Breast epithelium (tissue), 4 donors: Measurements from ENCODE around the gene SHISA7. TPM values are rescaled to one million over a fixed set of nuclear protein-coding genes. Genes with fewer than 3 reads are reported as not detected.

Experiments
- DNase-seq, 2 donors: peaks; one replicate each; pipeline ENCODE4 v3.0.0-alpha.2; 2019; ENCODE audit warnings: low spot score in 2 of 2
- H3K27ac ChIP-seq, 2 donors: fragments of 200-600 bp; sonication (generic) in 1 of 2; one replicate each; pipeline ENCODE4 v1.5.1; 2016 to 2019; ENCODE audit warnings: mild to moderate bottlenecking in 1 of 2
- H3K27me3 ChIP-seq, 2 donors: fragments of 200-600 bp; sonication (generic) in 1 of 2; one replicate each; pipeline versions ENCODE4 v1.5.1 to v1.6.0; 2017 to 2019; ENCODE audit warnings: control low read depth in 1 of 2, mild to moderate bottlenecking in 1 of 2
- H3K36me3 ChIP-seq: fragments of 200-600 bp; one replicate; pipeline ENCODE4 v1.5.1; 2019
- H3K4me1 ChIP-seq, 2 donors: fragments of 200-600 bp; sonication (generic); one replicate each; pipeline ENCODE4 v1.5.1; 2016 to 2019; ENCODE audit warnings: control low read depth in 1 of 2
- H3K4me3 ChIP-seq, 3 donors: fragments of 200-600 bp; sonication (generic); 1 replicate in 2 of 3; 2 replicates in 1 of 3; pipeline ENCODE4 v1.5.1; 2016 to 2019; ENCODE audit warnings: mild to moderate bottlenecking in 3 of 3, moderate library complexity in 2 of 3
- H3K9me3 ChIP-seq, 2 donors: fragments of 200-600 bp; sonication (generic) in 1 of 2; one replicate each; pipeline ENCODE4 v1.5.1; 2016 to 2019; ENCODE audit warnings: control low read depth in 1 of 2
- CTCF ChIP-seq, 3 donors: fragments of 450-650 bp; IDR thresholded peaks; one replicate each; pipeline ENCODE4 v1.5.1; 2016 to 2017; ENCODE audit warnings: antibody characterized with exemption in 3 of 3, mild to moderate bottlenecking in 3 of 3, moderate library complexity in 3 of 3
- POLR2A ChIP-seq: fragments of 450-650 bp; IDR thresholded peaks from one replicate; pipeline ENCODE4 v1.6.1; 2016; ENCODE audit warnings: antibody characterized with exemption, mild to moderate bottlenecking, moderate library complexity
- POLR2AphosphoS5 ChIP-seq, 3 donors: sonication (generic); formaldehyde crosslinking; IDR thresholded peaks; one replicate each; pipeline ENCODE4 v1.6.1; 2017; ENCODE audit warnings: antibody characterized with exemption in 3 of 3
- intact Hi-C: fragments of 100-400 bp; cut with DNase I; formaldehyde crosslinking; loops from one replicate; pipeline ENCODE4 v1.15.1; 2023; ENCODE audit warnings: low total_unique reads
- total RNA-seq, 3 donors: library from RNA; depleted of rRNA; stranded (reverse); fragments of >200 nt; gene quantifications; one replicate each; pipeline ENCODE4 v1.1.0, GENCODE V29; 2016

Gene SHISA7
- total RNA-seq, 3 donors from 2014 or later: 0.29 TPM; not detected in 2

DNA sequence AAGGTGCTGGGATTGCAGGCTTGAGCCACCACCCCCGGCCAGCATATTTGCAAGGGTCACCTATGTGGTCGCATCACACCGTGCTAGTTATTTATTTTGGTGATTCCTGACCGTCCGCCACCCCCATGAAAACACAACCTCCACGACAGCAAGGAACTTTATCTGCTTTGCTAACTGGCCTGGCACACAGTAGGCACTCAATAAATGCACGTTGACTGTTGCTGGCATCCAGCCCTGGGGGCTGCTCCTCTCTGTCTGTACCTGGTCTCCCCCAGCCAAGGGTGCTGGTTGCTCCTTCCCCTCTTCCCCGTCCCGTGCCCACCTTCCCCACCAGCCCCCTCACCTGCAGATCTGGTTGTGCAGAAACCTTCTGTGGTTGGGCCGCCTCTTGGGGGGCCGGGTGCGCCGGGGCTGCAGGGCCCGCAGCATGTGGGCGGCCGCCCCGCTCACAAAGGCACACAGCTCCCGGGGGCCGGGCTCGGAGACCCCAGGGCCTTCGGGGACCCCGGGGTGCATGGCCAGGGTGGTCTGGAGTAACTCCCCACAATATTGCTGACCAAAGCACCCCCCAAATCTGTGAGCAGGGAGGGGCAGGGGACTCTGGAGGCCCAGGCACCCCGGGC, 21.1 kb upstream of the SHISA7 start:
- no peak for TF ChIP-seq CTCF (IDR thresholded peaks at IDR 0.05)
- TF ChIP-seq POLR2AphosphoS5 (IDR thresholded peaks at IDR 0.05): no peak
- no peak for TF ChIP-seq POLR2A
- Histone ChIP-seq H3K4me3 (no peak overlapping the region), H3K27ac (no peak overlapping the region), H3K9me3 (no peaks in the 10 kb centered on the region), H3K4me1 (peaks cover 0 to 4% of the 10 kb centered on the region in 2 donors), H3K27me3 (no peaks in the 10 kb centered on the region), H3K36me3 (no peaks in the 10 kb centered on the region)
- no peak for DNase-seq
- intact Hi-C loops: no loop called here

- no peaks in the 10 kb centered on the region for H3K27me3 ChIP-seq
- intact Hi-C loops: no loop called here
- H3K4me1 ChIP-seq: peaks cover 0 to 4% of the 10 kb centered on the region in 2 donors
- no peak for DNase-seq
- no peak overlapping the region for H3K27ac ChIP-seq
- no peak overlapping the region for H3K4me3 ChIP-seq
- H3K36me3 ChIP-seq: no peaks in the 10 kb centered on the region
- H3K9me3 ChIP-seq: no peaks in the 10 kb centered on the region
- no peak for TF ChIP-seq POLR2AphosphoS5 (IDR thresholded peaks at IDR 0.05)
- no peak for TF ChIP-seq CTCF (IDR thresholded peaks at IDR 0.05)
- TF ChIP-seq POLR2A: no peak
These were observed 20.5 kb upstream of the SHISA7 start for GRCh38 chr19:55463583-55464031.

GRCh38 chr19:55462722-55463121, 19.6 kb upstream of the SHISA7 start:
- TF ChIP-seq CTCF (IDR thresholded peaks at IDR 0.05) (no peak), POLR2A (no peak), POLR2AphosphoS5 (IDR thresholded peaks at IDR 0.05) (no peak)
- H3K36me3 ChIP-seq: no peaks in the 10 kb centered on the region
- no peak overlapping the region for H3K27ac ChIP-seq
- H3K4me3 ChIP-seq: no peak overlapping the region
- DNase-seq: no peak
- no peaks in the 10 kb centered on the region for H3K27me3 ChIP-seq
- peaks cover 0 to 4% of the 10 kb centered on the region in 2 donors for H3K4me1 ChIP-seq
- no peaks in the 10 kb centered on the region for H3K9me3 ChIP-seq
- intact Hi-C loops: no loop called here

- intact Hi-C loops: no loop called here
- TF ChIP-seq POLR2AphosphoS5 (IDR thresholded peaks at IDR 0.05) (no peak), CTCF (IDR thresholded peaks at IDR 0.05) (no peak), POLR2A (peak; percentile 51)
- Histone ChIP-seq H3K27ac (peak overlapping the region; percentile 90 to 93), H3K4me3 (peak overlapping the region; percentile 73 to 85 (median 81)), H3K36me3 (no peaks in the 10 kb centered on the region), H3K9me3 (no peaks in the 10 kb centered on the region), H3K4me1 (peaks cover 0 to 4% of the 10 kb centered on the region in 2 donors), H3K27me3 (no peaks in the 10 kb centered on the region)
- no peak for DNase-seq
These were observed 19.0 kb upstream of the SHISA7 start for GRCh38 chr19:55461974-55462626.

DNA sequence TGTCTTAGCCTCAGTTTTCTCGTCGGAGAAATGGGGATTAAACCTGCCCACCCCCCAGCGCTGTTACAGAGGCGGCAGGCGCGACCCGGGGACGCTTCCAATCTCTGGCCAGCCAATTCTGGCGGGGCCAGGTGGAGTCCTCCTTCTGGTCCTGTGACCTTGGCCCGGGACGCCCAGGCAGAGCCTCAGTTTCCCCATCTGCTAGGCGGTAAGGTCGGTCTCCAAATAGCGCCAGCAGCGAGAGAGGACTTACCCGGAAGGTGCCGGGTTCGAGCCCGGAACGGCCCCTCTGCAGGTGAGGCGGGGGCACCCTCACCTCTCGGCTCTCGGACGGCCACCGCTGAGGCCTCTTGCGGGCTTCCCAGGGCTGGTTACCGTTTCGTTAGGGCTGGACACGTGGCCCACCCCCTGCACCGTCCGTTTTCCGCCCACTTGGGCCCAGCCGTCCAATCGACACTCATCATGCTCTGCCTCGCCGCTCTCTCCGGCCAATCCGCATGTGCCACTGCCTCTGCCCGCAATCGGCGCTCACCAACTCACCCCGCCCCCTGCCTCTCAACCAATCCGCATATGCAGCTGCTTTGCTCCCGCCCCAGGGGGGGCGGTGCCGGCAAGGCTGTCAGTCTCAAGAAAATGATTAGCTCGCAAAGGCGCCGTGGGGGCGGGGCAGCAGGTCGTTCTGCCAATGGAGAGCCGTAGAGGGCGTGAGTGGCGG, 18.3 kb upstream of the SHISA7 start, which contains the start of gene ISOC2:
Gene ISOC2 (minus strand): TSS at position 384 of the 715 bp plus-strand sequence. CDS start 5,156 bp downstream, outside the sequence.
- H3K4me1 ChIP-seq: peaks cover 0 to 4% of the 10 kb centered on the region in 2 donors
- intact Hi-C loops: no loop called here
- H3K27me3 ChIP-seq: no peaks in the 10 kb centered on the region
- DNase-seq: peak; percentile 100
- peak within 1 kb of the TSS; percentile 90 to 95 for H3K27ac ChIP-seq
- TF ChIP-seq POLR2AphosphoS5 (IDR thresholded peaks at IDR 0.05) (peak in 2 of 3 donors; percentile 59 to 66), CTCF (IDR thresholded peaks at IDR 0.05) (no peak), POLR2A (peak; percentile 35)
- H3K9me3 ChIP-seq: no peaks in the 10 kb centered on the region
- H3K4me3 ChIP-seq: peak within 1 kb of the TSS; percentile 73 to 85 (median 81)
- H3K36me3 ChIP-seq: no peaks in the 10 kb centered on the region
